Tibial artery (tissue), 4 donors: ENCODE data around the gene NHLRC2.

Source experiments
- DNase-seq, 2 donors: peaks; one replicate each; pipeline ENCODE4 v3.0.0-alpha.2; 2019
- H3K27ac ChIP-seq, 2 donors: fragments of 200-600 bp; sonication (generic) in 1 of 2; 1 replicate in 1 of 2; 2 replicates in 1 of 2; pipeline ENCODE4 v1.5.1; 2018 to 2019; ENCODE audit warnings: mild to moderate bottlenecking in 1 of 2
- H3K27me3 ChIP-seq, 2 donors: fragments of 200-600 bp; sonication (generic) in 1 of 2; one replicate each; pipeline versions ENCODE4 v1.5.1 to v1.6.0; 2016 to 2019
- H3K36me3 ChIP-seq, 3 donors: fragments of 200-600 bp; sonication (generic) in 2 of 3; one replicate each; pipeline ENCODE4 v1.5.1; 2016 to 2019; ENCODE audit warnings: mild to moderate bottlenecking in 2 of 3
- H3K4me1 ChIP-seq, 4 donors: fragments of 200-600 bp; sonication (generic) in 2 of 4; 1 replicate in 3 of 4; 2 replicates in 1 of 4; pipeline ENCODE4 v1.5.1; 2016 to 2019
- H3K4me3 ChIP-seq, 2 donors: fragments of 200-600 bp; sonication (generic) in 1 of 2; 1 replicate in 1 of 2; 2 replicates in 1 of 2; pipeline ENCODE4 v1.5.1; 2018 to 2019; ENCODE audit warnings: mild to moderate bottlenecking in 2 of 2
- H3K9me3 ChIP-seq, 3 donors: fragments of 200-600 bp; sonication (generic) in 1 of 3; one replicate each; pipeline ENCODE4 v1.5.1; 2016 to 2019
- CTCF ChIP-seq, 2 experiments: fragments of 200-600 bp in 1 of 2; fragments of 450-650 bp in 1 of 2; IDR thresholded peaks; one replicate each; pipeline ENCODE4 v1.5.1; 2017 to 2019; ENCODE audit warnings: antibody characterized with exemption in 2 of 2, mild to moderate bottlenecking in 1 of 2, moderate library complexity in 1 of 2
- intact Hi-C: fragments of 100-400 bp; cut with DNase I; formaldehyde crosslinking; loops from one replicate; pipeline ENCODE4 v1.15.0; 2023; ENCODE audit warnings: low total_unique reads

The NHLRC2 gene

DNA sequence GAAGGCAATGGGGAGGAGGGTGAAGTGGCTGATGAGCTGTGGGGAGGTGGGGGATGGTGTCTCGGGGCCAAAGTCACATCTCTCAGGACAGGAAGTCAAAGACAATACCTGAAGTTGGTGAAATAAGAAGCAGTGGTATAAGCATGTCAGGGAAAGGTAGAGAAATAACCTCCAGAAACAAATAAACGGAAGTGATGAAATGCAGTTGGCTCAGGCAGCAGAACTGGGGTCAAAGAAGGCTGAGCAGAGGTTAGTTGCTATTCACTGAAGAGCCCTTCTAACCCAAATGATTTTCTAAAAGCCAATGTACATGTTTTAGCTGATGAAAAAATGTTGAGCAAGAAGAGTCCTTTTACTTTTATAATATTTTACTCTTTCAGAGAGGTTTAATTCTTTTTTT, 110.6 kb downstream of the NHLRC2 start:
- Histone ChIP-seq H3K36me3 (no peaks in the 10 kb centered on the region), H3K27ac (no peak overlapping the region), H3K4me3 (no peak overlapping the region), H3K4me1 (no peaks in the 10 kb centered on the region), H3K27me3 (no peaks in the 10 kb centered on the region), H3K9me3 (no peaks in the 10 kb centered on the region)
- DNase-seq: no peak
- intact Hi-C loops: no loop called here
- TF ChIP-seq CTCF (IDR thresholded peaks at IDR 0.05): no peak

DNA sequence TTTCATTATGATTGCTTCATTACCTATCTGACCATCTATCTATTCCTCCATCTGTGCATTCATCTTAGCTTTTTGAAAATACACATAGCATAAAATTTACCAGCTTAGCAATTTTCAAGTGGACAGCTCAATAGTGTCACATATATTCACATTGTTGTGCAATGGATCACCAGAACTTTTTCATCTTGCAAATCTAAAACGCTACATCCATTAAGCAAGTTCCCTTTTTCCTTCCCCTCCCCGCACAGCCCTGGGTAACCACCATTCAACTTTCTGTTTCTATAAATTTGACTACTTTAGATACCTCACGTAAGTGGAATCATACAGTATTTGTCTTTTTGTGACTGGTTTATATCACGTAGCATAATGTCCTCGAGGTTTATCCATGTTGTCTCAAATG, 111.2 kb downstream of the NHLRC2 start:
- no peaks in the 10 kb centered on the region for H3K36me3 ChIP-seq
- H3K4me3 ChIP-seq: no peak overlapping the region
- H3K9me3 ChIP-seq: no peaks in the 10 kb centered on the region
- H3K4me1 ChIP-seq: no peaks in the 10 kb centered on the region
- TF ChIP-seq CTCF (IDR thresholded peaks at IDR 0.05): no peak
- no peaks in the 10 kb centered on the region for H3K27me3 ChIP-seq
- intact Hi-C loops: no loop called here
- no peak overlapping the region for H3K27ac ChIP-seq
- DNase-seq: no peak
